Colon (tissue), 2 donors: ENCODE results near the gene CYP1A1.
"Not testable (repeated sequence)": the region's sequence is repeated elsewhere in the genome, so short reads cannot be mapped to it uniquely, and the experiment has no call there.

Experiments used
- FAIRE-seq: peaks from 2 replicates; lab custom pipeline; 2012; peaks lifted over from hg19 to GRCh38; lab: Jason Lieb, UNC
- donor health status: control.
- donor health status: control.

CYP1A1 gene

DNA sequence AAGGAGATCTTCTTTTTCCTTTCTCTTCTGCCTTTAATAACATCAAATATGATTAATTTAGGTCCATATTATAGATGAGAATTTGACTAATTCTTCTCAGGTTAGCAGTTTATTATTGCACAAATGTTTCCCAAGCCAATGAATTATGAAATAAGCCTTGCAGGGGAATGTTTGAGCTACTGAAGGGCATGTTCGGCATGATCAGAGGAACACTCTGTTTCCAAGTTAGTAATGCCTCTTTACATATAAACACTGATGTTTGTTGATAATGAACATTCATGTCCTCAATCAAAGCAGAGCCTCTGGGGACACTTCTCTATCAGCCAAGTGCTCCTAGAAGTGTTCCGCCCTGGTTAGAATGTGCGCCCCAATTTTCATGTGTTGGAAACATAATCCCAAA lies 10.0 kb upstream of the CYP1A1 start:
- no peak for FAIRE-seq

DNA sequence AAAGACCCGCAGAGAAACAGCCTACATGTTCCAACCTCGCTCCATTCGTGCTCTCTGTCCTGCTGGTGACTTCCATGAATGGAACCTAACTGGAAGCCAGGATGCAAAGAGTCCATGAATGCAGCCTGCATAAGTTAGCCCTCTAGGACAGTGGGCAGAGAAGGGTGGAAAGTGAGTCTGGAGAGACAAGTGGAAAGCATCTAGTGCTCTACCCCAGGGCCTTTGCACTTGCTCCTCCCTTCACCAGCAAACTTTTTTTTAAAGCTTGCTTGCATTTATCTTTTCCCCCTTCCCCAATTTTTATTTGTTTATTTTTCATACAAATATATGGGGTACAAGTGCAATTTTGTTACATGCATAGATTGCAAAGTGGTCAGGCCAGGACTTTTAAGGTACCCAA lies 7.9 kb upstream of the CYP1A1 start:
- FAIRE-seq, result no peak

DNA sequence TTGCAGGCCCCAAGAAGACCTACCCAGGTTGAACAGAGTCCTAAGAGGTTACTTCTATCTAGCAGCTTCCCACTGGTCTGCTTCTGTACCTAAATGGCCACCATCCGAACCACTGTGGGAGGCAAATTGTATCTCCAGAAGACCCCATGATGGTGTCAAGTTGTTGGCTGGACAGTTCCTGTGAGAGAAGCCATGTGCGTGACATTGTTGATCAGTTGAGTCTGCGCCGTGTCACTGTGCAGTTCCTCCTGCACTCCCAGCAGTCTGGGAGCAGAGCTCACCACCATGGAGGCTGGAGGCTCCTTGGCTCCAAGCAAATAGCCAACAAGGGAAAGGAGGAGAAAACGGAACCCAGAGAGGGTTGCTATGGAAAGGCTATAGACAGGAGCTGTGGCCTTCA lies 7.5 kb upstream of the CYP1A1 start:
- FAIRE-seq, result no peak

DNA sequence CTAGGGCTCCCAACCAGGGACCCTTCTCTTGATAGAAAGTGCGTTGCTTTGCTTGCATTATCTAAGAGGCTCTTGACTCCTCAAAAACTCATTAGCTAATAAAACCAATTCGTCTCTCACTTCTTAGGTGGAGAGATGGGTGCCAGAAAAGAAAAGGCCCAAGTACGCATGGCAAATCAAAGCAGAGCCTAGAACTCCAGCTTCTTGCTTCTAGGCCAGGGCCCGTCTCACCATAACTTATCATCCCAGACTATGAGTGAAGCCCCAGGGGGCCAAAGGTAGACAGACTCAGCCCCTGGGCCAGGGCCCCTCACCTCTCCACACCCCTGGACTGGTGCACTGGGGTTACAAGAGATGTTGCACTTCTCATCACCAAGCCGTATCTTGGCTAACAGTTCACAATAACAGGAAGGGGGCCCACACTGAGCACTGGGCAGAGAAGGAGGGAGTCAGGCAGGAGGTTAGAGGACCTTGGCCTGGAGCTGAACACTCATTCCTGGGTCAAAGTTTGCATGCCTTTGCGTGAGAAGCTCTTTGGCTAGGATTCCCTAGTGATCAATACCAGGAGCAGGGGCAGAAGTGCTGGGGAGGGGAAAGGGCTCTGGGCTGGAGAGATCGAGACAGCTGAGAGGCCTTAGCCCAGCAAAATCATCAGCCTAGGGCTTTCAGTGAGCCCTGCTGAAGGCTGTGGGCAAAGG lies 5.4 kb upstream of the CYP1A1 start:
- no peak for FAIRE-seq

DNA sequence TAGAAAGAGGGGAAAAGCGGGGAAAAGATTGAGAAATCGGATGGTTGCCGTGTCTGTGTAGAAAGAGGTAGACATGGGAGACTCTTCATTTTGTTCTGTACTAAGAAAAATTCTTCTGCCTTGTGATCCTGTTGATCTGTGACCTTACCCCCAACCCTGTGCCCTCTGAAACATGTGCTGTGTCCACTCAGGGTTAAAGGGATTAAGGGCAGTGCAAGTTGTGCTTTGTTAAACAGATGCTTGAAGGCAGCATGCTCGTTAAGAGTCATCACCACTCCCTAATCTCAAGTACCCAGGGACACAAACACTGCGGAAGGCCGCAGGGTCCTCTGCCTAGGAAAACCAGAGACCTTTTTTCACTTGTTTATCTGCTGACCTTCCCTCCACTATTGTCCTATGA lies 4.0 kb upstream of the CYP1A1 start:
- FAIRE-seq, result not testable (repeated sequence)

DNA sequence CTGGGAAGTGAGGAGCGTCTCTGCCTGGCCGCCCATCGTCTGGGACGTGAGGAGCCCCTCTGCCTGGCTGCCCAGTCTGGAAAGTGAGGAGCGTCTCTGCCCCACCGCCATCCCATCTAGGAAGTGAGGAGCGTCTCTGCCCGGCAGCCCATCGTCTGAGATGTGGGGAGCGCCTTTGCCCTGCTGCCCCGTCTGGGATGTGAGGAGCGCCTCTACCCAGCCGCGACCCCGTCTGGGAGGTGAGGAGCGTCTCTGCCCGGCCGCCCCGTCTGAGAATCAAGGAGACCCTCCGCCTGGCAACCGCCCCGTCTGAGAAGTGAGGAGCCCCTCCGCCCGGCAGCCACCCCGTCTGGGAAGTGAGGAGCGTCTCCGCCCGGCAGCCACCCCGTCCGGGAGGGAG lies 3.4 kb upstream of the CYP1A1 start:
- not testable (repeated sequence) for FAIRE-seq

DNA sequence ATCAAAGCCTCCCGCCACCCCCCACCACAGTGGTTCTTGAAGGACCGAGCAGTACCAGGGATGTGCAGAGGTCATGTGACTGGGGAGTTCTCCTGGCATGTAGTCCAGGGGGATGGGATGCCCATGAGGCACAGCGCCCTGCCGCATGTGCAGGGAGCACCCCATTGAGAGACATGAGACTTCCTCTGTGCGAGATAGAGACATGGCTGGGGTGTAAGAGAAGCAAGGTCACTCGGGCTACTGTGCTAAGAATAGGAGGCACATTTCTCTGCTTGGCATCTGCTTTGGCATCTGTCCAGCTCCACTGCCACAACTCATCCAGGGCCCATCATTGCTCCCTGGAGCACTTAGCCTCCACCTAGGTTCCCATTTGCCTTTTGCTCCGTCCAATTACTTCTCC lies 2.4 kb upstream of the CYP1A1 start:
- no peak for FAIRE-seq

DNA sequence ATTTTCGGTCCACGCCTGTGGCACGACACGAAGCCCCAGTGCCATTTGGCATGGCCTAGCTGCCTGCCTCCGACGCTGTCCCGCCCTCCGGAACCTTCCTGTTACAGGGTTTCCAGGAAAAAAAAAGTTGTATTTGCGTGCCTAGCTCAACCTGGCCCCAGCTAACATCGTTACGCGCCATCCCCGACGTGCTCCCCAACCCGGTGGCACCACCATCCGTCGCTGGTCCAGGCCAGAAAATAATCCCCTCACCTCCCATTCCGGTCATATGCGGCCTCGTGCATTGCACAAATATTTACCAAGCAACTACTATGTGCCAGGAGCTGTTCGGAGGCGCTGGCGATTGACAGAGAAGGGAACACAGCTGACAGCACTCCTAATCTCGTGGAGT lies 1.4 kb upstream of the CYP1A1 start:
- FAIRE-seq, result no peak

DNA sequence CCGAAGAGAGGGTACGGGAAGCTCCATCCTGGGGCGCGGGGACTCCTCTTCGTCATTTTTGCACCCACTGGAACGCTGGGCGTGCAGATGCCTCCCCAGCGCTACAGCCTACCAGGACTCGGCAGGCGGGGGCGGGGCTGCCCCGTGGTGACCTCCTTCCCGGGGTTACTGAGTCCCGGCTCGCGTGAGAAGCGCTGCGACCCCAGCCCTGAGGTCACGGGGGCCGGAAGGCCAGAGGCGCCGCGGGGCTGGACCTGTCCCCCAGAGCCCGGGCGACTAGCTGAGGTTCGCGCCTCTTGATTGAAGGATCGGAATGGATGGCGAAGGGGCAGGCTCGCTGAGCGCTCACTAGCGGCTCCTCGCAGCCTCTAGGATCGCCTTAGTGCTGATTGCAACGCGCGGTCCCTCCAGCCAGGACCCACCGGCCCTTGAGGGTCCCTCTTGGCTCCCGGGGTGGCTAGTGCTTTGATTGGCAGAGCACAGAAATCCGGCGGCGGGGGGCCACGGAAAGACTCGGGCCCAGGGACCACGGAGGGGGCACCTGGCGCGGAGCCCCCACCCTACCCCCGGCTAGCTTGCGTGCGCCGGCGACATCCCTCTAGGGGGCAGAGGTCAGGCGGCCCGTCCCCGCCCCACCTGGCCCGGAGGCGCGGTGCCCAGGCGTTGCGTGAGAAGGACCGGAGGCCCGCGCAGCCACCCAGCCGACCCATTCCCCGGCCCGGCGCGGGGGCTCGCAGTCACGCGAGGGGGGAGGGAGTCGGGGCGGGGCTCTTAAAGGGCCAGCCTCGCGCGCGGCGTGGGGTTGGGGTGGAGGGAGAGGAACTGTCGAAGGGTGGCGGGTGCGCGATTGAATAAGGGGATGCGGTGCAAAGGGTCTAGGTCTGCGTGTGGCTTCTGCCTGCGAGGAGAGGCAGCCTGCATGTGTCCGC lies 781 bp upstream of the CYP1A1 start:
- FAIRE-seq, result no peak

DNA sequence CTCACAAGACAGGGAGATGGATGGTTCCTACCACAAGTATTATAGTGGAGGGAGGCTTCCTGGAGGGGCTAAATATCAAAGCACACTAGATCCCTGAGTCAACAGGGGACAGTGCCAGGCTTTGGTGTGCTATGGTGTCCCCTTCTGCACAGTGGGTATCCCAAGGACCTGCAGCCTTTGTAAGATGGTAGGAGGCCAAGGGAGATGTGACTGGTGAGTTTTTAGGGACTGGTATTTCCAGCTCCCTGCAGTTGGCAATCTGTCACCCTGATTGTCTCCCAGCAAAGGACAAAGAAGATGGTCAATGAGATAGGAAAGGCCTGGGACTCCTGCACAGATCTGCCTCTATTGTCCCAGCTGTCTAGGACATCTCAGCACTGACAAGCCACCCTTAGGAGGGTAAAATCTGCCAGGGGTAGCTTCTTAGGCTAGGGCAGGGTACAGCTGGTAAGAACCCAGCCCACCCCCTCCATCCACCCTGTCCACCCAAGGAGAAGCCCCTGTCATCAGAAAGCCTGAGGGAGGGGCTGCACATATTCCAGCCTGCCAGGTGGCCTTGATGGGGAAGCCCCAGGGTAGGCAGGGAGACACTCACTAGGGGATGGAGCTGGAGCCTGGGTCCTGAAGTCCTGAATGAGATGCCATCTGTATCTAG lies 631 bp downstream of the CYP1A1 start:
- FAIRE-seq, result no peak

DNA sequence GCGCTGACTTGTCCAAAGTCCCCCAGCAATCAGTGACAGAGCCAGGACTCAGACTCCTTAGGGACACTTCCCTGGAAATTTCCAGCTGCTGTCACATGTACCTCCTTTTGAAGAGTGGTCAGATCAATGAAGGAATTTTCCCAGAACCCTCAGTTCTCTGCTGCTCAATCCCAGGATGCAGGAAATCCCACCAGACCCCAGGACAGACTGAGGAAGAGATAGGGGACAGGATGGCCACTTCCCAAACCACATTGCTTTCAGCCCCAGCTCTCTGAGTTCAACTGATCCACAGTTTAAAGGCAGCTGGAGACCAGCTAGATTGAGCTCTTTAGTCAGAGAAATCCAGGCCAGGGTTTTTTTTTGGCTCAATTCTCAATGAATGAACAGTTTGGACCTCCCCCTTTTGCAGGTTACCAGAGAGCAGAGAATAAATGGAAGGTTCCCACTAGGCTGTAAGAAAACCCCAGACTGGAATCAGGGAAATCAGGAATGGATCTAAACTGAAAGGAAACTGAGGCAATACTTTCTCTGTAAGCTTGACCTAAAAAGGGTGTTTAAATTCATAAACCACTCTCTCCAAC lies 1.5 kb downstream of the CYP1A1 start:
- FAIRE-seq, result no peak

DNA sequence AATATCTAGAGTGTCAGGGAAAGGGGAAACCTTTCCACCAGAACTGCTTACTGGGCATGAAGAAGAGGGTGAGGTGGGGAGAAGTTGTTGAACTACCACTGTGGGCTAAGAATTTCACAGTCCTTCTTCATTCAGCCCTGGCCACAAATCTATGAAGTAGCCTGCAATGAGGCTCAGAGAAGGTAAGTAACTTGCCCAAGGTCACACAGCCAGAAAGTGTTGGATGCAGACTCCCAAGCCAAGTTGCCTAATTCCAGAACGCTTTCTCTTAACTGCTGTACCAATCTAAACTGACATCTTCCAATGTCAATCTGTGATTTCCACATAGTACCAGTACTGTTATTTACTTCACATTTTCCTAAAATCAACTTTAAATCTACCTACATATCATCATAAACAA lies 2.1 kb downstream of the CYP1A1 start:
- no peak for FAIRE-seq

DNA sequence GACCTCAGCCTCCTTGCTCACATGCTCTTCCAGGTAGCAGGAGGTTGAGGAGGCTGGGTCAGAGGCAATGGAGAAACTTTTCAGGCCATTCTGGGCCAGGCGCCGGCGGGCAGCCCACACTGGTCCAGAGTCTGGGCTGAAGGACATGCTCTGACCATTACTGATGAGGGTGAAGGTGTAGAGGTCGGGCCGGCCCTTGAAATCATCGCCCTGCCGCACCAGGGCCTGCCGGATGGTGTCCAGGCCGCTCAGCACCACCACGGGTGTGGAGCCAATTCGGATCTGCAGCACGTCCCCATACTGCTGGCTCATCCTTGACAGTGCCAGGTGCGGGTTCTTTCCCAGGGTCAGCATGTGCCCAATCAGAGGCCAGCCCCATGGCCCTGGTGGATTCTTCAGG lies 2.7 kb downstream of the CYP1A1 start:
- no peak for FAIRE-seq

DNA sequence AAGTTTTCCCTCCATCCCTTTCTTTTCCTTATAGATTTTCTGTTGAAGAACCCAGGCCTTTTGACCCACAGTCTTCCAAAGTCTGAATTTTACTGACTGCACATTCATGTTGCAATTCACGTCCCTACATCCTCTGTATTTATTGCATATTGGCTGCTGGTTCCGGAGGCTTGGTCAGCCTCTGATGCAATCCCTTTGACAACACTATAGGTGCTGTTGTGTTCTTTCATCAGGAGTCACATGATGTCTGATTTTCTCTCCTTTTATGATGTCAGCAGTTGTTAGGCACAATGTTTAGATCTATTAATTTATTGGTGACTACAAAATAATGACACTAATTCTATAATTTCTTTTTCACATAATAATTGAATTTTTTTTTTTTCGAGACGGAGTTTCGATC lies 8.7 kb downstream of the CYP1A1 start:
- FAIRE-seq, result no peak

DNA sequence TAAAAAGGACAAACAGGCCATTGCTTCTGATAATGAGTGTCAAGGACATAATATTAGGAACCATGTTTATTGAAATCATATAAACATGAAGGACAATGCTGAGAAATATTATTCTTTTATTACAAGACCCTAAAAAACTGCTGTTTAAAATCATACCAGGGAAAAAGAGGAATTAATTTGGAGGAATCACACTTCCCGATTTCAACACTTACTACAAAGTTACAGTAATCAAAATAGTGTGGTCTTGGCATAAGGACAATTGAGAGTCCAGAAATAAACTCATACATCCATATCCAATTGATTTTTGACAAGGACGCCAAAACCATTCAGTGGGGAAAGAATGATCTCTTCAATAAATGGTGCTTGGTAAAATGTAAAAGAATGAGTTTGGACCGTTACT lies 13.0 kb downstream of the CYP1A1 start:
- FAIRE-seq, result no peak

DNA sequence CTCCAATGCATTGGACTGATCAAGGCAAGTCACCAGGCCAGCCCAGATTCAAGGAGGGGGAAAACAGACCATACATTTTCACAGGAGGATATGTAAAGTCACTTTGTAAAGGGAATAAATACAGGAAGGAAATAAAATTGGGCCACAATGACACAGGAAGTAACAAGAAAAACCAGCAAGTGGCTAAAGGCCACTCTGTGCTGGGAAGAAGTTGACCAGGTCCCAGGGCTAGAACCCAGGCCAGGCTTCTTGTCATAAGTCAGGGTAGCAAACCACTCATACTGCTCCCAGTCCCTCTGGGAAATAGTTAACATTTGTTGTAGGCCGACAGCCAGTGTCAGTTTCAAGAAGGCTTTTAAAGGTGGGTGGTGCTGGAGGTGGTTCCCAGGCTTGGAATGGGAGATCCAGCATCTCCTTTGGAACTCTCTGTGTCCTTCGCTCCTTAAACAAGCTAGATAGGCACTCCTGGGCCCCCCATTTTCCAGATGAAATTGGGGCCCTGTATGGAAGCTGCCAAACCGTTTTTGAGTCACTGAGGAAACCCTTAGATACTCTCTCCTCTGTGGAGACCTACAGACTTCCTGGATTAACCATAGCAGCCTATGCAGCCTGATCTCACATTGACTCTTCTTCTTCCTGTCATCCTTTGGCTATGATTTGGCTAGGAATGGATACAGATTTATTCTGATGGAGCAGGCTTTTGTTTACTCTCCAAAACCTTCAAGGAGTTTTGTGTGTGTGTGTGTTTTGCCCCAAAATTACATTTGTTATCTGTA lies 14.8 kb downstream of the CYP1A1 start:
- no peak for FAIRE-seq

DNA sequence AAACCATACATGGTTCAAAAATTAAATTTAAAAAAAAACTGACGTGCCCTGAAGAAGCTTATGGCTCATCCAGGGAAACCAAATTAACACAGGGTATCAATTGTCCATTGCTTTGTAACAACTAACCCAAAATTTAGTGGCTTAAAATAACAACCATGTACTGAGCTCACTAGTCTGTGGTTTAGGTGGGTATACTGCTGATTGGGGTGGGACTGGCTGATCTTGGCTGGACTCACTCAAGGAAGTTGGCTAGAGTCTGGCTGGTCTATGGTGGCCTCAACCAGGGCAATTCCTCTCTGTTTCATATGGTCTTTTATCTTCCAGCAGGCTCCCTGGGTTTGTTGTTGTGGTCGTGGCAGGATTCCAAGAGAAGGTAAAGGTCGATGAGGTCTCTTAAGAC lies 15.4 kb downstream of the CYP1A1 start:
- FAIRE-seq, result no peak

DNA sequence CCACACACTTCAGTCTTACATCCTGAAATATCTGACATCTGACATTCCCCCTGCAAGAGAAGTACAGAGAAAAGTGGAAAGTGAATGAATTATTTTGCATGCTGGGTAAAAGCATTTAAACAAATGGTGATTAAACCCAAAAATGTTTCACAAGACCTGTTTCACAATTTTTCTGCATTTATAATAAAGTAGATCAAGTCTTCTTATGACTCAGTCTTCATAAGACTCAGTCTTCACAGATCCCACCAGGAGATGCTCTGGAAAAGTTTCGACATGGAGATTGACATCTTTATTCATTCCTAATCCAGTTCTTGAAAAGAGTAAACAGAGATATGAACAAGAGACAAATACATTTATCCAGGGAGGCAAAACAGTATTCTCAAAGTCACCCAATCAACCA lies 16.3 kb downstream of the CYP1A1 start:
- FAIRE-seq, result no peak

DNA sequence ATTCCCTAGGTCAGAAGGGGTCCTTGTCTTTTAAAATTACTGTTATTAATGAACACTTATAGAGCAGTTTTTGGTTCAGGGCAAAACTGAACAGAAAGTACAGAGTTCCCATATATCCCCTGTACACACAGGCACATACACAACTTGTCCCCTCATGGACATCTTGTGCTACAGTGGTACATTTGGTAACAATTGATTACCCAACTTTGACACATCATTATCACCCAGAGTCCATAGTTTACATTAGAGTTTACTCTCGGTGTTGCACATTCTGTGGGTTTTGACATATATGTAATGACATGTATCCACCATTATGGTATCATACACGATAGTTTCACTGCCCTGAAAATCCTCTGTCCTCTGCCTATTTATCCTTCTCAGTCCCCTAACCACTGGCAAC lies 28.5 kb downstream of the CYP1A1 start:
- no peak for FAIRE-seq

DNA sequence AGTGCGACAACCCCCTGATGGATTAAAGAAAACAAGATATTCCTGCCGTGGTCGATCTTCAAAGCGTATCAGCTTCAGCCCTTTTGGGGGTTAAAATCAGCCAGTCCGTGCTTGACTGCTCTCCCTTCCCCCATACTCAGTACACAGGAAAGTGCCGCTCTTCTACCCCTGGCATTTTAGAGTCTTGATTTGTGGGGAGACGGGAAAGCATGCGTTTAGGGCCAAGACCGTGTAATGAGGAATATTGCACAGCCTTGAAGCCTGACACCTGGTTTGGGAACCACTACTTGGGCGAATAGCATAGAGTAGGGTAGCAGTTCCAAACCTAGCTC lies 29.0 kb downstream of the CYP1A1 start:
- no peak for FAIRE-seq

DNA sequence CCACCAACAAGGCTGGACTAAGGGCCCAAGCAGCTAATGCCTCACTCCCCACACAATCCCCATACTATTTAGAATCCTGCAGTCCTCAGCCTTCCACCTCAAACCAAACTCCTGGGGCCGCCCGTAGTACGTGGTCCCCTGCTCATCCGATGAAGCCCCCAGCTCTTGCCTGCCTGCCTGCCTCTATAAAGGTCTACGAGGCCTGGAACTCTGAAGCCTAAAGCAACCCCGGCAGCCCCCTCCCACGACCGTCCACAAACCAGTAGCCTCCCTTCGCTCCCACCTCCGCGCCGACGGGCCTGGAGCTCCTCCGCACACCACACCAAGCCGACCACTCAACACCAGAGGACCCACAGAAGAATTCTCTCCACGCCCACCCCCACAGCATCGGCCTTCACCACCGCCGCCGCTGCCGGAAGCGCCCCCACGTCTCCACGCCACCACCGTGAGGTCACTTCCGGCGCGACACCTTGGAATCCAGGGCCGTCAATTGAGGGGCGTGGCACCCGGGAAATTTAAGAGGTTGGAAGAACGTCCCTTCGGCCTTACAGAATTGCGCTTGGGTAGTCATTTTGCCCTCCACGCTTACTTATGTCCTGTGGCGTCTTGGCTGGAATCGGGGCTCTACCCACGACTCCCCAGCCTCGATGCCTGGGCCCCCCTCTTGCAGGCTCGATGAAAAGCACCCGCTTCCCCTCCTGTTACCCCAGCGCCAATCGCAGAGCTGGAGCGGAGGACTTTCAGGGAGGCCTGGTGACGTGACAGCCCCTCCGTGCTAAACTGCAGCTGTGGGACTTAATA lies 29.5 kb downstream of the CYP1A1 start, which contains the start of gene EDC3:
Gene EDC3 (minus strand): TSS at position 428 of the 801 bp plus-strand sequence. CDS start 20,900 bp downstream, outside the sequence.
- FAIRE-seq, result no peak
